HG03039 (cell line): Measurements from ENCODE around the gene ANKRD63.

Source experiments
- ATAC-seq: cut with Tn5 transposase; IDR thresholded peaks from one replicate; pipeline ENCODE4 v1.9.1; 2021; ENCODE audit warnings: mild to moderate bottlenecking, moderate library complexity; ENCODE audit not compliant: unreplicated experiment

Gene ANKRD63

GRCh38 chr15:40280260-40281056 lies 2.4 kb downstream of the ANKRD63 start:
- no peak for ATAC-seq

GRCh38 chr15:40279437-40280141 lies 3.3 kb downstream of the ANKRD63 start:
- ATAC-seq = no peak

- ATAC-seq = no peak
Observed at GRCh38 chr15:40278026-40278425, 4.8 kb downstream of the ANKRD63 start.

- ATAC-seq = no peak
Observed at GRCh38 chr15:40277471-40277870, 5.4 kb downstream of the ANKRD63 start.

GRCh38 chr15:40276927-40277326 lies 5.9 kb downstream of the ANKRD63 start:
- no peak for ATAC-seq

GRCh38 chr15:40275954-40276353 lies 6.9 kb downstream of the ANKRD63 start:
- ATAC-seq = no peak

GRCh38 chr15:40275523-40275922 lies 7.3 kb downstream of the ANKRD63 start:
- no peak for ATAC-seq

- ATAC-seq = no peak
Observed at GRCh38 chr15:40274350-40275274, 8.3 kb downstream of the ANKRD63 start.

- ATAC-seq = no peak
Observed at GRCh38 chr15:40273428-40273827, 9.4 kb downstream of the ANKRD63 start.

- no peak for ATAC-seq
Observed at GRCh38 chr15:40272485-40273056, 10.3 kb downstream of the ANKRD63 start.

- ATAC-seq = no peak
Observed at GRCh38 chr15:40271685-40272484, 11.0 kb downstream of the ANKRD63 start.

- ATAC-seq = no peak
Observed at GRCh38 chr15:40270246-40270995, 12.4 kb downstream of the ANKRD63 start.

GRCh38 chr15:40269604-40270003 lies 13.3 kb downstream of the ANKRD63 start:
- no peak for ATAC-seq

GRCh38 chr15:40267670-40268069 lies 15.2 kb downstream of the ANKRD63 start:
- ATAC-seq = no peak

GRCh38 chr15:40266828-40267304 lies 16.0 kb downstream of the ANKRD63 start:
- no peak for ATAC-seq

GRCh38 chr15:40265875-40266274 lies 17.0 kb downstream of the ANKRD63 start:
- no peak for ATAC-seq

GRCh38 chr15:40265355-40265754 lies 17.5 kb downstream of the ANKRD63 start:
- ATAC-seq = no peak

- no peak for ATAC-seq
Observed at GRCh38 chr15:40264321-40265153, 18.3 kb downstream of the ANKRD63 start.
